GM20431 (cell line): ENCODE data around the gene EFNA3.
"Not testable (repeated sequence)": the region's sequence is repeated elsewhere in the genome, so short reads cannot be mapped to it uniquely, and the experiment has no call there.

Experiments
- in situ Hi-C: fragments of 300-500 bp; cut with MseI, MboI; formaldehyde crosslinking; loops from one replicate; pipeline ENCODE4 v1.15.0; 2020; ENCODE audit warnings: low sequenced_read_pairs; ENCODE audit not compliant: unreplicated experiment

The EFNA3 gene

DNA sequence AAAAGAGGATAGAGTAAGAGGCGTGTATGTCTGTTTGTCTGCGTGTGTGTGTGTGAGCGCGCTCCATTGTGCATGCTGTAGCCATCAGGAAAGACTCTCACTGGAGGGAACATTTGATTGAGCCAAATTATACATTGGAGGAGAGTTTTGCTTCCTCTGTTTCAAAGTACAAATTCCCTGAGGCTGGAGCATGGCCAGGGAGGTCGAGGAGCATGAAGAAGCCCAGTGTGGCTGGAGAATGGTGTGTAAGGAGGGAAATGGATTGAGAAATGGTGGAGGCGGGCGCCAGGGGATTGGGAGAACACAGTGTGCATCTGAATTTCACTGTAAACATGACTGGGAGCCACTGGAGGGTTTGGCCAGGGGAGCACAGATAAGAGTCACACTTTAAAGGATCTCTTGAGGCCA, 27.0 kb downstream of the EFNA3 start:
- in situ Hi-C loops: no loop called here

DNA sequence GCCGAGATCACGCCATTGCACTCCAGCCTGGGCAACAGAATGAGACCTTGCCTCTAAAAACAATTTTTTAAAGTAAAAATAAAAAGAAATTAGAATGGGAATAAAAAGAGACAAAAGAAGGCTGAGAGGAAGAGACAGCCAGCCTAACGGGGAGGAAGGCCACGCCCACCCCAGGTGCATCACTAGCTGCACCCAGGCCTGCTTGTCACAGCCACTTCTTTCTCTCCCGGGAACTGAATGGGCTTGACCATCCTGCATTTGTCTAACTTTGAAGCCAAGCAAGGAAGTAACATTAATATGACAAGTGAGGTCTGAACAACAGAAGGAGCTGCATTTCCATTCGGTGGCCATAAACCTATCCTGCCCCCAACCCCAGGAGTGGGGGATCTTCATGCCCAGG, 28.2 kb downstream of the EFNA3 start:
- in situ Hi-C loops: no loop called here

DNA sequence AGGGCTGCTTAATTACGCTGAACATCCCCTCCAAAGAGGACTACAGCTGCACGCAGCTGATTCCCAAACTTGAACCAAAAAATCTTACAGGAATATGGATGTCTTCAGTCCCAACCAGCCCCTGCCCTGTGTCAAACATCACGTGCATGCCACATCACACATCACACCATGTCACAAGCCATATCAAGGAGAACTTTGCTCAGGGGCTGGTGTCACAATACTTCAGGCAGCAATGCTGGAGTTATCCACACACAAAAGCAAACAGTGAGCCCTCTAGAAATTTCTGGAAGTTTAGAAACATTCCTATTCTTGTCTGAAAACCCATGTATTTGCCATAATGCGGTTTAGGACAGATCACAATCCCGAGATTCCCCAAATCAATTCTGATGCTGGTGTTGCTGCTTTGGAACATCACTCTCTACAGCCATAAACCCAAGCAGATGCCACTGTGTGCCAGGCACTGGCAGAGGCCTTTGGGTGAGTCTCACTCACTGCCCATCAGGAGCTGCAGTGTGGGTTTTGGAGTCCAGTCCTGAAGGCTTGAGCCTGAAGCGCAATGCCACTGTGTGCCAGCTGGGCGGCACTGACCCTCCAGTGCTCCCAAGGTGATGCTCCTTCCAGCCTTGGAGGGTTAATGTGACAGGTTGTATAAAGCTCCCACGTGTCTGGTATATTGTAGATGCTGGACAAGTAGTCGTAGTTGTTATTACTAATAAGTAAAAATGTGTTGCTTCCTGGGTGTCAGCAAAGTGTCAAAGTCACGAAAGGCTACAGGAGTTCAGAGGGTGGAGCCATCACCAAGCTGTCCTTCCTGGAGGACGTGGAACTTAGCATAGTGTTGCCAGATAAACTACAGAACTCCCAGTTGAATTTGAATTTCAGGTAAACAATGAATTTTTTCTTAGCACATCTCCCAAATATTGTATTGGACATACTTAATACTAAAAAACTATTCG, 28.9 kb downstream of the EFNA3 start:
- in situ Hi-C loops: no loop called here

DNA sequence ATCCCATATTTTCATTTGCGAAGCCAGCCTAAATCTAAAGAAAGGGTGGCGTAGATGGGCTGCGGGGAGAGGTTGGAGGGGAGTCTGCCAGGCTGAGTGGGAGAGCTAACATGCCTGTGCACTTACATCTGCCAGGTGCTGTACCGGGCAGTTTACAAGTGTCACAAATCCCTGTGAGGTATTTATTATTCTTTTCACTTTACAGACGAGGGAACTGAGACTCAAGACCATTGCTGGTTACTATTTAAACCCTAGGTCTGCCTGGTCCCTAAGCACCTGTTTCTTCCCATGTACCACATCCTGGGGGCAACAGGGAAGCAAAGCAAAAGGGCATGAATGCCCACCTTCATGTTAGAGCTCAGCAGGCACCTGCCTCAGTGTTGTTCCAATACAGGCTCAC, 29.7 kb downstream of the EFNA3 start:
- in situ Hi-C loops: no loop called here

DNA sequence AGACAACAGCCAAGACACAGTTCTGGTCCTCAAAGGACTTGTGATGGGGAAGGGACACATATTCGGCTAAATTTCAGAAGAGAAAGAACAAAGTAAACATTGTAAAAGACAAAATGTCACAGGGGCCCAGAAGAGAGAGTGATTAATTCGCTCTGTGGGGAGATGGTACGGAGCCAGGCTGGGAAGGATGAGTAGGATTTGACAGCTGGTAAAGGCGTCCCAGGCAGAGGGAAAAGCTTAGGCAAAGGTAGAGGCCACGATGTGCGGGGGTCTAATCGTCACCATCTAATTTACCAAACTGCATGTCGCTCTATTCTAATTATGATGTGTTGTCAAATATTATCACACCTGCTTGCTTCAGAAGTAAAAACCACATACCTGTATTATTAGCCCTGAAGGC, 31.7 kb downstream of the EFNA3 start:
- in situ Hi-C loops: no loop called here

DNA sequence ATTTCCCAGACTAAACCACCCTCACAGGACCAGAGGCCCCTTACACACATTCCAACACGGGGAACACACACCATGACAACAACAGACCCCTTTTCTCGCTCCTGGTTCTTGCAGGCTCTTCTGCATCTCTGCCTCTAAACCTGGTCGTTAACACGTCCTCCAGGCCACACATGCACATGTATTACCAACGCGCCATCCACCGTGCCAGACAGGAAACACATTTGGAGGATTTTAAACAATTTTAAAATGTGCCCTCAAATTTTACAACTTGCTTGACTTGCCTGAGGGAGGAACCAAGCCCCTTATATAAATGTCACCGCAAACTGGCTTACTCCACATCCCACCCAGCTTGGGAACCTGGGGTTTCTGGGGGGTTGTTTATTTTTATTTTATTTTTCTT, 32.2 kb downstream of the EFNA3 start:
- in situ Hi-C loops: no loop called here

DNA sequence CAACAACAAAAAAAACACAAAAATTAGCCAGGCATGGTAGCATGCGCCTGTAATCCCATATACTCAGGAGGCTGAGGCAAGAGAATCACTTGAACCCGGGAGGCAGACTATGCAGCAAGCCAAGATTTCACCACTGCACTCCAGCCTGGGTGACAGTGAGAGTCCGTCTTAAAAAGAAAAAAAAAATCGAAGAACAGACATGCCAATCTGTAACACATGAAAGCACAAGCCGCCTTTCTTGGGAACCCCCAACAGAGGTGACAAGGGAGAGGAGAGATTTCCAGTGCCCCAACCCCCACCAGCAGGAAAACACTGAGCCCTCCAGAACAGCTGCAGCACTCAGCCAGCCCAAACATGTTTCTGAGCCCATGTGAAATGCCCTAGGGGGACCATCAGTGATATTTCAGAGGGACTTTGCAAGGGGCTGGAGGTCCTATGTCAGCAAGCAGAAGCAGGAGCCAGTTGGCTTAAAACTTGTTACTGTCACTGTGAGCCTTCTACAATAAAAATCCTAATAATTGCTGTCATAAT, 34.9 kb downstream of the EFNA3 start:
- in situ Hi-C loops: no loop called here

DNA sequence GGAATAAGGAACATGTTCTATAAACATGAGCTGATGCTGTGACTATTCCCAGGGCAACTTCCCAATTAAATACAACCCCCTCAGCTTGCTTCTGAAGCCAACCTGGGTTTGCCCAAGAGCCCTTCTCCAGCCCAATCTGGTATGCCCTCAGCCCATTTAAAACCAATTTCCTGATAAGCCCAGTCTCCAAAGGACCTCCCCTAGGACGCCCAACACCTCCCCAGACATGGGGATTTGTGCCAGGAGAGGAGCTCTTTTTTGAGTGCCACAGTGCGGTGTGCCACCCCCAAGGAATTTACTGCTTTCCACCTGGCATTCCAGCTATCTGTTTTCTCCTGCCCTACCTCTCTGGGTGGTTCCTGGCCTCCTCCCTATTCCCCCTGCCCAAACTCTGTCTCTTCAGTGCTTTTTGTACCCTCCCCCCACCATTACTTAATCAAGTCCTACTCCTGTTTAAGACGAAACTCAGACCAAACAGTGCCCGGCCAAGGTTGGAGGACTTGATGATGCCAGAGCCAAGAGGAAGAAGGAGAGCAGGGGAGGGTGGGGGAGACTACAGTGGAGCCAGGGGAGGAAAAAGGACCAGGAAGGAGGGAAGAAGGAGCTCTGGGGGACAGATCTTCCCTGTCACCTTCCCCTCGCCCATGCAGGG, 37.6 kb downstream of the EFNA3 start:
- in situ Hi-C loops: no loop called here

DNA sequence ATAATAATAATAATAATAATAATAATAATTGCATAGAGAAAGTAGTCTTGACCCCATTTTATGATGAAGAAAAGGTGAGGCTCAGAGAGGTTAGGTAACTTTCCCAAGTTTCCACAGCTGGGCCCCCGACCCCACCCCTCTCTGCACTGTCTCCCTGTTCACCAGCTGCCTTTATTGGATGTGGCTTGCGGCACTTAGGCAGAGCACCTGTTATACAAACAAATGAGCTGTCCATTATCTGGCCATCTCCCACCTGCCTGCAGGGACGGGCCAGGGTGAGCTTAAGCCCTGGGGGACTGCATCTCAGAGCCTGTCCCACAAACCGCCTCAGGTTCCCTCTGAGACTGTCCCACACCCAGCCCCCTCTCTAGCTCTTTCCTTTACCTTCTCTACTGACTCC, 39.0 kb downstream of the EFNA3 start:
- in situ Hi-C loops: no loop called here

DNA sequence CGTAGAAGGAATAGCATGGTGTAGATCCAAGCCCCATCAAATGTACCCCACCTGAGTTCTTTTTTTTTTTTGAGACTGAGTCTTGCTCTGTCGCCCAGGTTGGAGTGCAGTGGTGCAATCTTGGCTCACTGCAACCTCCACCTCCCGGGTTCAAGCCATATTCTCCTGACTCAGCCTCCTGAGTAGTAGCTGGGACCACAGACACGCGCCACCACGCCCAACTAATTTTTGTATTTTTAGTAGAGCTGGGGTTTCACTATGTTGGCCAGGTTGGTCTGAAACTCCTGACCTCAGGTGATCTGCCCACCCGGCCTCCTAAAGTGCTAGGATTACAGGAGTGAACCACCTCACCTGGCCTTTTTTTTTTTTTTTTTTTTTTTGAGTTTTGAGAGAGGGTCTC, 39.5 kb downstream of the EFNA3 start:
- in situ Hi-C loops: not testable (repeated sequence)

DNA sequence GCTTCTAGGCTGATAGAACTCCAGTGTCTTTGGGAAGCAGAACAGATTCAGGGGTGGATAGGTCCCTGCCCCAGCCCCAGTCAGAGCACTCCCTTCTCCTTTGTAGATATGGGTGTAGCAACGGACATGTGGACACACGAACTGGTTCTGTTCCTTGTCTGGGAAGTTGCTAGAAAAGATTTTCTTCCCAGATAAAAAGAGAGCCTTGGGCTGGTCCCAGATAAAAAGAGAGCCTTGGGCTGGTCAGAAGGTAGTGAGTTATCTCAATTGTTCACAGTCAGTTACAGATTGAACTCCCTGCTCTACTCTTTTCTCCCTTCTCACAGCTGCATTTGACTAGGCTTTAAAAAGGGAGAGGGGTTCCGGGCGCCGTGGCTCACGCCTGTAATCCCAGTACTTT, 41.6 kb downstream of the EFNA3 start:
- in situ Hi-C loops: no loop called here

DNA sequence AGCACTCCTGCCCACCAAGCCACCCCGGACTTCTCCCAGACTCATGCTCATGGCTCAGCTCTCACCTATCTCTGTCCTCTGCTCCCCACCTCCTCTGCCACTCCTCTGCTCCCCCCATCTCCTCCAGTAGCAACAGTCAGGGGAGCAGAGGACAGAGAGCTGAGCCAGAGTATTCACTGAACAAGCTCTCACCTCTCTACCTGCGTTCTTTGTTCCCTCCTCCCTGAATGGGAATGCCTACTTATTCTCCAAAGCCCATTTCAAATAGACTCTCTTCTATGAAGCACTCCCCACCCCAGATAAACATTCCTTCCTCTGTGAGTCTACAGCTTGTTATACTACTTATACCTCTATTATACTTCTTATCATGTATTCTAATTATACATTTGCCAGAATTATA, 42.6 kb downstream of the EFNA3 start:
- in situ Hi-C loops: no loop called here

DNA sequence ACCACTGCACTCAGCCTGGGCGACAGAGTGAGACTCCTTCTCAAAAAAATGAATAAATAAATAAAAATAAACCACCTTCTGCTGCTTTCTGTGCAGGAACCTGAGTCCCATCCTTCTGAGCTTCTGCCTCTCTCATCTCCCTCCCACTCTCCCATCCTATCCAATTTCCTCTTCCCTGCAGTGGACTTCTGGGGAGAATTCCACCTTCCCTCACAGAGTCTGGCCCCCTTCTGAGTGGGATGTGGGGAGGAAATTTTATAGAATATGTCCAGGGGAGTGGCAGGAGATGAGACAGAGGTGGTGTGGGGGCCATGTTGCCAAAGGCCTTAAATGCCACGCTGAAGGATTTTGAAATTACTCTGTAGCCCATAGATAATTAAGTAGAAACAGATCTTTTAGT, 43.7 kb downstream of the EFNA3 start:
- in situ Hi-C loops: no loop called here

DNA sequence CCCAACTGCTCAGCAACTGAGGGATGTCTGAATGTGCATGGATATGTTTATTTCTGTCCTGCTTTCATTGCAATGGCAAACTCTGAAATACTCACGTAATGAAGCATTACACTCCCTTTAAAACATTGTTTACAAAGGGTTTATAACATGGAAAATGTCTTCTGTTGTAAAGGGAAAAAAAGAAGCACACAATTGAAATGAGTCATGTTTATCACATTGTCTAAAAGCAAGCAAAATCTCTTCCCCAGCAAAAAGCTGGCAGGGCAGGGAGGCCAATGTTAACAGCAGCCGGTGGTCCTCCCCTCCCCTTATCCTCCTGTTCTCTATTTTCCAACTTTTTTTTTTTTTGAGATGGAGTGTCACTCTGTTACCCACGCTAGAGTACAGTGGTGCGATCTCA, 45.2 kb downstream of the EFNA3 start:
- in situ Hi-C loops: no loop called here

DNA sequence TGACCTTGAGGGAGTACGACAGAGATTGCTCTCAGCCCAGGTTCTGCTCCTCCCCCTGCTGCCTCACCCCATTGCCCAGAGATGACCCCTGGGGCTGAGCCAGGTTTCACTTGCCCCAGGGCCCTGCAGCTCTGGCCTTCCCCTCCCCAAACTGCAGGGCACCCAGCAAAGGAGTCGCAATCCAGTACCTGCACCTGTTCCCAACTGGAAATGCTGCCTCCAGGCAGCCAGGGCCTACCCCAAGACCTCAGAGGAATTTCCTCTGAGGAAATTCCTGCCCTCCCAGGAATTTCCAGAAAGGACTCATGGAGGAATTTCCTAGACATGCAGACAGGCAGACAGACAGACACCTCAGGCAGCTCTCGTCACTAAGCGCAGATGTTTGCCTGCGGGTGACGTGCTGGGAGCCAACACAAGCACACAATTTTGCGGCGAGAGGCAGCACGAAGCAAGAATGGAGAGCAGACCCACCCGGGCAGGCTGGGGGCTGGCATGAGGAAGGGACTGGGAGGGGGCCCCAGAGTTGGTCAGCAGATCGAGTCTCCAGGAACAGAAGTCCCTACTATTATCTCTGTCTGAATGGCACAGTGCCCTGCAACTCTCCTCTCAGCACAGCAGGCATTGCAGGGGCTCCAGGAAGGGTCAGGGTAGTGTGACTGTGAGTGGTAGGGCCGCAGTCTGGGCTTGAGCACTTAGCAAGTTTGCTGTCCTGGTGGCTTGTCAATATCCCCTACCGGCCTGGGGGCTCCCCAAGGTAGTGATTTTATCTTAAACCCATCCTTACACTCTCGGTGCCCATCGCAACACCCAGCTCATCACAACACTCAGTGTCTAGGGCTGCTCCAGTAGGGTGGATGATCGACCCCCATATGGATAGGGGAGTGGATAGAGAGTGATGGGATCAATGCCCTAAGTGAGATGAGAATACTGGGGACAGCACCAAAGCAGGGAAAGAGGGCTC, 46.1 kb downstream of the EFNA3 start:
- in situ Hi-C loops: no loop called here

DNA sequence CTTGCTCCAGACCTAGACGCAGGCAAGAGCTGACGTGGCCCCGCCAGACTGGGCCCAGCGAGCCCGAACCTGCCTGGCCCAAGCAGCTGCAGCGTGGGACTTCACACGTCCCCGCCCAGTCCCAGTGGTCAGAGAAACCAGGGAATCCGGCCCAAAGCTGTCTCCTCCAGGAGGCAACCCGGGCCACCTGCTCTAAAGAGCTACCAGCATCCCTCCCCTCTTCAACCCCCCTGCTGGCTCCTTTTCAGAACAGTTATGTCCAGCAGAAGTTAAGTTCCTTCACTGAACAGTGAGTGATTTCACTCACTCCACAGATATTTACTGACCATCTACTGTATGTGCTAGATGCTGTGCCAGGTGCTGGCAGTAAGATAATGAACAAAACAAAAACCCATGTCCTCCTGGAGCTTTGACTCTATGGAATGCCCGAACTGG, 46.9 kb downstream of the EFNA3 start:
- in situ Hi-C loops: no loop called here

DNA sequence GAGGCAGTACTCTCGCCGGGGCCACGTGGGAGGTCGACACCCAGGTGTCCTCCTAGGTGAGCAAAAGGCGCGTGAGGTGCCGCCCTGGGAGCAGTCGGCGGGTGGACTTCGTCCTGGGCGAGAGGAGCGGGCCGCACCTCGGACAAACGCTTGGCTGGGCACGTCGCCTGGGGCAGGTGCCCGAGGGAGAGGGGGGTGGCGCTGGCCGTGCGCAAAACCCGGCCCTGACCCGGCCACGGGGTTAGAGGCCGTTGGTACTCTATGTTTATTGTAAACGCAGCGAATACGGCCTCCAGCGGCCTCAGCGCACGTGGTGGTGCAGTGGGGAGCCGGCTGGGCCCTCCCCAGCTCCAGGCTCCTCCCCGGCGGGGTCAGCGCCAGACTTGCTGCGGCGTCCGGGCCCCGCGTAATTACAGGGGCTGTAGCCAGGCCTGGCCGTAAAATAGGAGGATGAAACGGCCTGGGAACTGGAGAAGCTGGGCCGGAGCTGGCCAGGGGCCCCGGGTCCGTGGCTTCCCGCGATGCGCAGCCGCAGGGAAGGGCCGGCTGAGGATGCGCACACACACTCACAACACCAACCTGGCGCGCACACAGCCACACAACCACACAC, 47.4 kb downstream of the EFNA3 start:
- in situ Hi-C loops: no loop called here

DNA sequence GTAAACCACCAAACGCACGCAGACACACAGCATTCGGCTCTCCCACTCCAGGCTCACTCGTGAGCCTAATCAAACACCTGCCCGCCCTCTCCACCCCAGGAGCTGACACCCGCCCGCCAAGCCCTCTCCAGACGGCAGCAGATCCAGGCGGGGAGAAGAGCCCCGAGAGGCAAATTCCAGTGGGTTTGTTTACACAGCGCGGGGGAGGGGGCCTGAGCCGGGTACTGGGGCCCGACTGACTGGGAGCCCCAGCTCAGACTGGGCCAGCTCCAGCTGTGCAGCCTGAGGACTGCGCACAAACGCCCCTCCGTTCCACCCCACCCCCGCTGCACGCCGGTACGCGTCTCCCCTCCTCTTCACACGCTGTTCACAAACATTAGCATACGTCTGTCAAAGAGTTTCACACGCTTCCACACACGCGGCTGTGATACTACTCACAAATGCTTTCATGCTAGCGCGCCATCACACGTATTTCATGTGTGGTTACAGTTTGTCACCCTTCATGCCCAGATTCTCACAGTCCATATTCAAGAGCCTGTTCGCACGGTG, 48.0 kb downstream of the EFNA3 start:
- in situ Hi-C loops: no loop called here

DNA sequence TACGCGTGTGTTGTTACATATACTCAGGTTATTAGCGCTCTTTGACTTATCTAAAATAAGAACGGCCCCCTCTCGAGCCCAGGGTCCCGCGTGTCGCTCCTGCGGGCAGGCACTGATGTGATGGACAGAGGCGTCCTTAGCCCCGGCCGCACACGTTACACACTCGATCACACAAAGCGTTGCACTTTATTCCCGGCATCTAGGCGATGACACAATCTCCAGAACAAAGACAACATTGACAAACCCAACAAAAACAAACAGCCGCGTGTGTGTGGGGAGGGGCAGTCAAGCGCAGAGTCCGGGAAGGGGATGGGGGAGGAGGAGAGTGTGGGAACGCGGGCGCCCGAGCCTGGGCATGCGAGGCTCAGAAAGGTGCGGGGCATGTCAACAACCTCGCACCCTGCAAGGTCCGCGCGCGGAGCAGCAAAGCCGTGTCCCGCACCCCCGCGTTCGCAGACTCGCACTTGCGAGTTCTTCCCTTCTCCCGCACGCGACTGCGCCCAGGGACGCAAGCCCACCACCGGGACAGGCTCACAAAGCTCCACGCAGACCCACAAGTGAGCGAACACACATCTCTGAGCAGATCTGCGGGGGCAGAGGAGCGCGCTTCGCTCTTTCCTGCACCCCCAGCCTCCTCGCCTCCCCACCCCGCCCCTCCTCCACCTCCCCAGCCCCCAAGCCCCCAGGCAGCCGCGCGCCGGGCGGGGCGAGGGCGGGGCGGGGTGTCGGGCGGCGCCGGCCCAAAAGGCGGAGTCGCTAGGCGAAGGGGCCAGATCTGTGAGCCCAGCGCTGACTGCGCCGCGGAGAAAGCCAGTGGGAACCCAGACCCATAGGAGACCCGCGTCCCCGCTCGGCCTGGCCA, 48.7 kb downstream of the EFNA3 start, which contains the start of gene EFNA1:
Gene EFNA1, plus strand, starts transcription at position 772 of the 862 bp plus-strand sequence. CDS start 102 bp downstream, outside the sequence.
- in situ Hi-C loops: no loop called here
